Activated CD8-positive, alpha-beta memory T cell treated with anti-CD3 and anti-CD28 coated beads, Interleukin-2, amount 50 U/mL, for 1 hour (primary cell): ENCODE measurements around the gene UBE2G2.

Source experiments
- DNase-seq: peaks from one replicate; pipeline ENCODE4 v3.0.0-alpha.2; 2020; ENCODE audit errors: extremely low read depth

Gene UBE2G2

DNA sequence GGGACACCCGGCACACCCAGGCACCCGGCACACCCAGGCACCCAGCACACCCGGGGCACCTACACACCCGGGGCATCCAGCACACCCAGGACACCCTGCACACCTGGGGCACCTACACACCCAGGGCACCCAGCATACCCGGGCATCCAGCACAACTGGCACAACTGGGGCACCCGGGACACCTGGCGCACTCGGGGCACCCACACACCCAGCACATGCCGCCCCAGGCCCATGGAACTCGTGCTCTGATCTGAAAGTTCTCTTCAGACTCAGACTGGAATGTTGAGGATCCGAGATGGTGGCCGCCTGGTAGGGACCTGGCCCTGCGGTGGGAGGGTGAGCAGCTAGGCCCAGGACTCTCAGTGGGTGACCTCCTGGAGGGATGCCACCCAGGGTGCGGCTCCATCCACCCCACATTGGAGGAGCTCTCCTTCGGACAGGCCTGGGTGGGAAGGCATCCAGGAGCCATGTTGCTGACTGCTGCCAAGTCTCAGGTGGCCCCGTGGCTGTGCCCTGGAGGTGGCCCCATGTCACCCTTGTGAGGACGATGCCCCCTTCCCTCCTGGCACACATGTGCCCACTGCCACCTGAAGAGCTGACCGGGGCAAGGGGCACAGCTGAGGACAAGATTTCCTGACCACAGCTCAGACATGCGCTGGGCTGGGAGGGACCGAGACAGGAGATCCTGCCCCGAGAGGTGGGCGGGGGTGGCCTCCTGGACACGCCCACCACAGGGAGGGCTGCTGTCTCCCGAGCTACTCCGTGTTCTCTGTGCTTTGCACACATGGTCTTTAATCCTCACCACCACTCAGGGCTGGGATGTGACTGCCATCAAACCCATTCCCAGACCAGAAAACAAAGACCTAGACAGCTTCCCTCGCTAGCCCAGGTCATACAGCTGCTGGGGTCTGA is 37.0 kb downstream of the UBE2G2 start:
- DNase-seq, result no peak

GRCh38 chr21:44763451-44764318 is 37.9 kb downstream of the UBE2G2 start:
- no peak for DNase-seq

DNA sequence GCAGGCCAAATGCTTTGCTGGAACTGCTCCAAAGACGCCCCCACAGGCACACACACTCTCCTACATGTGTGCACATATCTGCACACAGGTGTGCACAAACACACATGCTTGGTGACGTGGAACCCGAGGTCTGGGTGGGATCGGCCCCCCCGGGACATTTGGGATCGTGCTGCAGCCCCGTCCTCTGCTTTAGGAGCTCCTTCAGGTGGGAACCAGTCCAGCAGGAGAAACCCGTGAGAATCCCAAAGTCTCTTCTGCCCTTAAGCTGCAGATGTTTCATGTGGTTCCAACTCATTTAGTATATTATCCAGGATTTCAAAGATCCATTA is 38.6 kb downstream of the UBE2G2 start:
- no peak for DNase-seq

GRCh38 chr21:44762221-44763049 is 39.2 kb downstream of the UBE2G2 start:
- no peak for DNase-seq

- DNase-seq, result no peak
Measured at GRCh38 chr21:44761747-44762208, 39.8 kb downstream of the UBE2G2 start.

GRCh38 chr21:44761011-44761729 is 40.5 kb downstream of the UBE2G2 start:
- DNase-seq, result no peak

GRCh38 chr21:44760376-44760775 is 41.2 kb downstream of the UBE2G2 start:
- no peak for DNase-seq

DNA sequence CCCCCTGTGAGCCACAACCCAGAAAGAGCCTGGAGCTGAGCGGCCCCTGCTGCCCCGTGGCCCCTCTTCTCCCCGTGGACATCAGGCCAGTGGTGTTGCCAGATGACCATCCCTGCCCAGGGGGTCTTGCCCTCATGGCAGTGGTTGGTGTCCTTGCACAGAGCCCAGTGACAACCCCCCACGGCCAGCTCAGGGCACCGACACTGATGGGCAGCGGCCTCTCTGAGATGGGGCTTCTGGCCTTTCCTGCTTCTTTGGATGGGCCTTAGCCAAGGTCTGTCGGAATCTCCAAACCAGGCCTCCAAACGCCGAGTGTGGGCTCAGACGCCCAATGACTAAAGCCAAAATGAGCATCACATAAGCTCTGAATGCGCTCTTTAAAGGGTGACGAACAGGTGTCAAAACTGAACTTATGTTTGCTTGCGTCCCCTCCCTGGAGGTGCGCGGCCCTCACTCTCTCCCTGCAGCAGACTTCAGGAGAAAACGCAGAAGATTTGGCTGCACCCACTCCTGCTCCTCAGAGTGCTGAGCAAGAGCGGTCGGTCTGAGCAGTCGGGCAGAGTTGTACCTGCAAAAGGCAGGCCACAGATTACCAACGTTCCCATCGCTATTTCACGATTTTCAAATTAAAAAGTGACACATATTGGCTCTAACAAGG is 41.9 kb downstream of the UBE2G2 start:
- DNase-seq, result no peak

DNA sequence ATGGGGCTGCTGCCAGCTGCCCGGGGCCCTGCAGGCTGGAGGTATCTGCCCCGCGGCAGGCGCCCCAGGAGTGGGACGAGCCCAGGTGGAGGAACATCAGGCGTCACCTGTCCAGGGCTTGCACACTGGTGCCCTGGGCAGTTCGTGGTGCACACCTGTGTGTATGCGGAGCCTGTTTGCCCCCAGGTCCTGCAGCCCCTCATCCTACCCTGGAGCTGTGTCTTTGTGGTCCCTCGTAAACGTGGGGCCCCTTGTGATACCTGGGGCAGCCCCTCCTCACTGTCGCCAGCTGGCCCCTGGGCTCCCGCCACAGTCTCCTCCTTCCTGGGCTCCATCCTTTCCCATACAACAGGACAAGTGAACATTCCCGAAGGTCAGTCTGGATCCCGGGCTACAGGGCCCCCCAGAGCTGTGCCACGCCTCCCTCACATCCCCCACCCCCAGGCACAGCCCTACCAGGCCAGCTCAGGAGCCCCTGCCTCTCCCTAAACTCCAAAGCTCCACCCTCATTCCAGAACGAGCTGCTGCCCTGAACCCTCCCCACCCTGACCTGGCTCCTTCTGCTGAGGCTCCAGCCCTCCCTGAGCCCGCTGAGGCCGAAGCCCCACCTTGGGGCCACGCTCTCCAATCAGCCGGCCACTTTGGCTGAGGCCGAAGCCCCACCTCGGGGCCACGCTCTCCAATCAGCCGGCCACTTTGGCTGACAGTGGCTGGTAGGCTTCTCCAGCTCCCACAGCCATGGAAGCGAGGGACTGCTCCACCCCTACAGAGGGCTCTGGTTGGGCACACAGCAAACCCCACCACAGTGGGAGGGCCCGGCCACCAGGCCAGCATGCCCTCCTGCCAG is 42.6 kb downstream of the UBE2G2 start:
- DNase-seq, result no peak

DNA sequence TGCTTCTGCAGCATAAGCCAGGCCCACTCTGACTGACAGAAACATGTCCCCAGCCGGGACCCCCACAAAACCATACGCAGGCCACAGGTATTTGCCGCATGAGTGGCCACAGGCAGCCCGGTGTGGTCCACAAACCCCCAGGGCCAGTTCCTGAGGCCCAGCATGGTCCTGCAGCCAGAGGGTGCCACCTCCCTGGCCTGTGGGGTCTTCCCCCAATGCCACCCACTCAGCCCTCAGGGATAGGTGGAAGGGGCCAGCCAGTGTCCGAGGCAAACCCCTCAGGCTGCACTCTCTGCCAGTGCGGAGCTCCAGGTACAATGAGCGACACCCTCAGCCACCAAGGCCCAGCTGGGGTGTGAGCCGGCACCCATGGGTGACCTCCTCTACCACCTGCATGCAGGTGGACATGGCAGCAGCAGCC is 43.5 kb downstream of the UBE2G2 start:
- DNase-seq, result no peak

- no peak for DNase-seq
Measured at GRCh38 chr21:44757731-44758130, 43.9 kb downstream of the UBE2G2 start.

DNA sequence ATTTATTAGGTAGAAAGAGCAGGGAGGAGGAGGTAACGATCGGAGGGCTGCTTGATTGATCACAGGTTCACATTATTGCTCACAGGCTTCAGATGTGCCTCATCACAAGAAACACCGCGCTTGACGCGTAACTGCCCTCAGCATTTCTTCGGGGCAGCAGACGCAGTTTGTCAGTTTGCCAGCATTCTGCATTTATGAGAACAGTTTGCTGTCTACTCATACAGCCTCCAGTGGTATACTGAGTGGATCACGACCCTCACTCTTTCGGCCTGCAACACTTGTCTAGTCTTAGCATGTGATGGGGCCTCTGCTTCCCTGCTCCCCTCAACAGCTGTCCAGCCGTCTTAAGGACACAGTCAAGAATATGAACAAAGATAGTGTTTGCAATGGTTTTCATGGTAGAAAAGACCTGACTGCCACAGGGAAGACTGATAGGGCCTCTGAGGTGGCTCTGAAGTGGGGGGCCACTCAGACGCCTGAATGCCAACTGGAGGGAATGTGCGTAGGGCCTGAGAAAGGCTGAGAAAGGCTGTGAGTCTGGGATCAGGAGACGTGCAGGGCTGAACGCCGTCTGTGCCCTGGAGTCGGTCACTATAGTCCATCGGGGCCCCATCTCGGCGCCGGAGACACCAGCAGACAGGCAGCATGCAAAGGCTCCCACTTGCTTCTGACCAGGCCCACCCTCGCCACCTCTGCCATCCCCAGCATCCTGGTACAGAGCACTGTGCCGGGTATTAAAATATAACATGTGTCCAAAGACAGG is 45.0 kb downstream of the UBE2G2 start:
- DNase-seq, result no peak

DNA sequence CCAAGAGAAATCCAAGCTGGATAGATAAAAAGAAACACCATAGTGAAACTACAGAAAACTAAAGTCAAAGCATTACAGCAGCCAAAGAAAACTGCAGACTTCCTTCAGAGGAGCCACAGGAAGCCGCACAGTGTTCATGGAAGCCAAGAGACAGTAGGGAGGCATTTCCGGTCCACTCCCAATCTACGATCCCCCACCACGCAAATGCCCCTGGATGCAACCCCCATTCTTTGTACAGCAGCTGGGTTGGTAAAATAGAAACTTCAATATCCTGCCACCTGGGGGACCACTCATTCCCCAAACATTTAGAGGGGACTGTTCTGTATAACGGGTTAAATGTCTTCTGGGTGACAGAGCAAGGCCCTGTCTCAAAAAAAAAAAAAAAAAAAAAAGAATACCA is 46.4 kb downstream of the UBE2G2 start:
- no peak for DNase-seq

GRCh38 chr21:44753357-44753756 is 48.3 kb downstream of the UBE2G2 start:
- DNase-seq, result no peak

- DNase-seq, result no peak
Measured at GRCh38 chr21:44752671-44753235, 48.9 kb downstream of the UBE2G2 start.

DNA sequence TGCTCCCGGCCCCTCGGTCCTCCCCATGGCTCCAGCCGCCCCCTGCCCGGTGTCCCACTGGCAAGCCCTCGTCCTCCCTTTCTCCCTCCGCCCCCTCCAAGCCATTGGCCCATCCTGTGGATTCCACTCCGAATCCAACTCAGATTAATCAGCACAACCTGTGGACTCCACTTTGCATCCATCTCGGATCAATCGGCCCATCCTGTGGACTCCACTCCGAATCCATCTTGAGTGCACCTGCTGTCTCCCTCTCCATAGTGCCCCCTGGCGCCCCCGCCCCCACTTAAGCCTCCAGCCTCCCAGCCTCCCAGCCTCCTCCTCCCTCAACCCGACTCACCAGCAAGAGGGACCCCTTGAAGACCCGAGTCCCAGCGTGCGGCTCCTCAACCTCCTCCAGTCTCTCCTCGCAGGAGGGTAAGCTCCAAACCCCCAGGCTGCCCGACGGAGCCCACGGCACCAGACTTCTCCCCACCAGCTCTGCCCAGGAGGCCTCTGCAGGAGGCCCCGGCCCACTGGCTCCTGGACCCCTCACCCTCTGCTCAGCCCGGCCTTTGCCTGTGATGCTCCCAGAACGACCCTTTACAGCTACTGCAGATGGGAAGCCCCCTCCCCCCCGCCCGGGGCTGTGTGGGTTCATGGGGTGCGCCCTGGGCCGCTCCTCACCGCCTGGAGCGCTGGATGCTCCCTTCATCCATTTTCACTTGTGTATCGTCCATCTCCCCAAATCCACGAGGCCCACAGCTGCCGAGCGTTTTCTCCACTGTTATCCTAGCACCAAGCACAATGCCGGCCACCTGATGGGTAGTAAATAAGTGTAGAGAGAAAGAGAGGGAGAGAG is 49.6 kb downstream of the UBE2G2 start:
- no peak for DNase-seq

DNA sequence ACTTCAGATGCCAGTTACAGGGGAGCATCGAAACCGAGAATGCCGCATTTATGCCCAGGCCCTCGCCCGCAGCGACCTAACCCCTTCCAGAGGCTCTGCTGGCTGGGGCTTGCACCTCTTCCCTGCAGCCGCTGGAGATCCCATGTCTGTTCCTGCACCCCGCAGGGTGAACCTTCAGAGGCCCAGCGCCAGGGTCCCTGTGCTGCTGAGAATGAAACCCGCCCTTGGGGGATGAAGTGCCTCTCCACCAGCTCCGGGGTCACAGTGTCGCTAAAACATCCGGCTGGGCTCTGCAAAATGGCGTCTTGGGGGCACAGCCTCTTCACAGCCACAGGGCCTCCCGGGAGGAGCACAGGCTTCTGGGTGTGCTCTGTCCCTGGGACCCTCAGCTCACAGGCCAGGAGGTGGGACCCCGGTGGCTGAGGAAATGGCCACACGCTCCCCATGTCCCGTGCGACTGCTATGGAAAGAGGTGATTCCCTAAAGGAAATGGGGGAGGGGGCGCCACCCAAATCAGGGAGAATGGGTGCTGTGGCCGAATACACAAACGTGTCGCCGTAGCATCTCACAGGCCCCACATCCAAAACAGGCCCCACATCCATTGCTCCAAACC is 50.3 kb downstream of the UBE2G2 start:
- no peak for DNase-seq
